Stomach (tissue), 9 donors: ENCODE measurements around the gene NTRK3. TPM values are rescaled to one million over a fixed set of nuclear protein-coding genes. Genes with fewer than 3 reads are reported as not detected.

Experiments used
- DNase-seq, 2 donors: peaks; one replicate each; pipeline versions ENCODE4 v3.0.0 to v3.0.0-alpha.2; 2013 to 2019
- H3K27ac ChIP-seq, 5 donors: fragments of 200-600 bp in 4 of 5; sonication (generic) in 4 of 5; one replicate each; pipeline ENCODE4 v1.5.1; 2013 to 2019; ENCODE audit warnings: mild to moderate bottlenecking in 1 of 5, moderate library complexity in 1 of 5
- H3K27me3 ChIP-seq, 3 donors: fragments of 200-600 bp; sonication (generic); one replicate each; pipeline ENCODE4 v1.5.1; 2017 to 2019; ENCODE audit warnings: mixed run types in 1 of 3
- H3K36me3 ChIP-seq, 4 donors: fragments of 200-600 bp; sonication (generic); 1 replicate in 3 of 4; 2 replicates in 1 of 4; pipeline ENCODE4 v1.5.1; 2016 to 2019
- H3K4me1 ChIP-seq, 4 donors: fragments of 200-600 bp; sonication (generic); one replicate each; pipeline ENCODE4 v1.5.1; 2016 to 2019
- H3K4me3 ChIP-seq, 4 donors: fragments of 200-600 bp; sonication (generic) in 3 of 4; one replicate each; pipeline ENCODE4 v1.5.1; 2016 to 2019; ENCODE audit warnings: mild to moderate bottlenecking in 1 of 4
- H3K9me3 ChIP-seq, 4 donors: fragments of 200-600 bp; sonication (generic); one replicate each; pipeline ENCODE4 v1.5.1; 2016 to 2019
- EP300 ChIP-seq: sonication (generic); formaldehyde crosslinking; IDR thresholded peaks from one replicate; pipeline ENCODE4 v1.6.1; 2017; ENCODE audit warnings: antibody characterized with exemption
- POLR2A ChIP-seq, 4 donors: fragments of 450-650 bp; IDR thresholded peaks; one replicate each; pipeline ENCODE4 v1.6.1; 2016; ENCODE audit warnings: antibody characterized with exemption in 4 of 4, control low read depth in 2 of 4, mild to moderate bottlenecking in 1 of 4, moderate library complexity in 1 of 4
- POLR2AphosphoS5 ChIP-seq, 3 donors: sonication (generic); formaldehyde crosslinking; IDR thresholded peaks; one replicate each; pipeline ENCODE4 v1.6.1; 2016; ENCODE audit warnings: antibody characterized with exemption in 3 of 3
- WGBS, 5 donors: extraction: QIAGEN DNeasy Blood & Tissue Kit in 3 of 5; methylation state at CpG; one replicate each; pipeline versions ENCODE4 v1.1.5 to v1.1.7; 2013 to 2018; 5-methylcytosine and 5-hydroxymethylcytosine counted together
- intact Hi-C: fragments of 100-400 bp; cut with DNase I; formaldehyde crosslinking; loops from one replicate; pipeline ENCODE4 v1.15.1; 2023; ENCODE audit warnings: low total_unique reads
- polyA plus RNA-seq, 3 donors: library from polyadenylated mRNA; stranded (reverse); fragments of 200-250 nt; gene quantifications; one replicate each; pipeline ENCODE4 v1.2.3, GENCODE V29; 2013
- total RNA-seq, 5 donors: library from RNA; depleted of rRNA; stranded (reverse); fragments of >200 nt; gene quantifications; one replicate each; pipeline versions ENCODE4 v1.1.0 to v1.2.3, GENCODE V29; 2014 to 2016
- TF ChIP-seq, protein P1 (sequence below), 7 experiments: fragments of 450-650 bp in 4 of 7; fragments of 200-600 bp in 3 of 7; sonication (generic) in 3 of 7; IDR thresholded peaks; one replicate each; pipeline ENCODE4 v1.5.1; 2016 to 2019; ENCODE audit warnings: antibody characterized with exemption in 7 of 7, control low read depth in 2 of 7, mild to moderate bottlenecking in 1 of 7
- donor health status: healthy with polysubstance abuse.
- donor health status: Bipolar disorder and iron deficiency.
- donor health status: healthy.

The NTRK3 gene
- total and polyA plus RNA-seq, 8 donors, result under 0.01 to 18.2 (median 1.0) TPM; not detected in 1

- no peaks in the 10 kb centered on the region for H3K36me3 ChIP-seq
- H3K27me3 ChIP-seq, result peaks cover 0 to 21% (median 0%) of the 10 kb centered on the region in 3 donors
- intact Hi-C loops, result no loop called here
- DNase-seq, result no peak
- TF ChIP-seq EP300, result no peak
- TF ChIP-seq POLR2A (IDR thresholded peaks at IDR 0.05), result no peak
- TF ChIP-seq POLR2AphosphoS5 (IDR thresholded peaks at IDR 0.05), result no peak
- TF ChIP-seq, protein P1, sequence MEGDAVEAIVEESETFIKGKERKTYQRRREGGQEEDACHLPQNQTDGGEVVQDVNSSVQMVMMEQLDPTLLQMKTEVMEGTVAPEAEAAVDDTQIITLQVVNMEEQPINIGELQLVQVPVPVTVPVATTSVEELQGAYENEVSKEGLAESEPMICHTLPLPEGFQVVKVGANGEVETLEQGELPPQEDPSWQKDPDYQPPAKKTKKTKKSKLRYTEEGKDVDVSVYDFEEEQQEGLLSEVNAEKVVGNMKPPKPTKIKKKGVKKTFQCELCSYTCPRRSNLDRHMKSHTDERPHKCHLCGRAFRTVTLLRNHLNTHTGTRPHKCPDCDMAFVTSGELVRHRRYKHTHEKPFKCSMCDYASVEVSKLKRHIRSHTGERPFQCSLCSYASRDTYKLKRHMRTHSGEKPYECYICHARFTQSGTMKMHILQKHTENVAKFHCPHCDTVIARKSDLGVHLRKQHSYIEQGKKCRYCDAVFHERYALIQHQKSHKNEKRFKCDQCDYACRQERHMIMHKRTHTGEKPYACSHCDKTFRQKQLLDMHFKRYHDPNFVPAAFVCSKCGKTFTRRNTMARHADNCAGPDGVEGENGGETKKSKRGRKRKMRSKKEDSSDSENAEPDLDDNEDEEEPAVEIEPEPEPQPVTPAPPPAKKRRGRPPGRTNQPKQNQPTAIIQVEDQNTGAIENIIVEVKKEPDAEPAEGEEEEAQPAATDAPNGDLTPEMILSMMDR (IDR thresholded peaks at IDR 0.05), result no peak
- peaks cover 4 to 10% (median 6%) of the 10 kb centered on the region in 4 donors for H3K4me1 ChIP-seq
- H3K27ac ChIP-seq, result no peak overlapping the region
- 63 to 76% (median 73%) methylated on average over 11 of the region's 11 CpGs for WGBS, 5 donors
- no peak overlapping the region for H3K4me3 ChIP-seq
- H3K9me3 ChIP-seq, result no peaks in the 10 kb centered on the region
These were observed 13.7 kb downstream of the NTRK3 start for GRCh38 chr15:88242586-88243555.

- Histone ChIP-seq H3K4me1 (peaks cover 0 to 3% (median under 1%) of the 10 kb centered on the region in 4 donors), H3K27ac (no peak overlapping the region), H3K4me3 (no peak overlapping the region), H3K27me3 (peaks cover 0 to 15% (median 0%) of the 10 kb centered on the region in 3 donors), H3K9me3 (no peaks in the 10 kb centered on the region), H3K36me3 (no peaks in the 10 kb centered on the region)
- no peak for DNase-seq
- intact Hi-C loops, result no loop called here
- TF ChIP-seq POLR2A (IDR thresholded peaks at IDR 0.05) (no peak), EP300 (no peak), POLR2AphosphoS5 (IDR thresholded peaks at IDR 0.05) (no peak)
- TF ChIP-seq, protein P1 (IDR thresholded peaks at IDR 0.05), result no peak
- WGBS, 5 donors, result 69 to 76% (median 74%) methylated on average over 8 to 9 of the region's 9 CpGs
These were observed 15.1 kb downstream of the NTRK3 start for GRCh38 chr15:88241461-88241860.

- WGBS, 5 donors, result 44 to 65% (median 57%) methylated on average over 5 of the region's 5 CpGs
- intact Hi-C loops, result no loop called here
These were observed 15.5 kb downstream of the NTRK3 start for GRCh38 chr15:88241060-88241459.

GRCh38 chr15:88239594-88239993 is 16.9 kb downstream of the NTRK3 start:
- TF ChIP-seq, protein P1 (IDR thresholded peaks at IDR 0.05), result no peak
- TF ChIP-seq POLR2A (IDR thresholded peaks at IDR 0.05) (no peak), EP300 (no peak), POLR2AphosphoS5 (IDR thresholded peaks at IDR 0.05) (no peak)
- Histone ChIP-seq H3K9me3 (no peaks in the 10 kb centered on the region), H3K36me3 (no peaks in the 10 kb centered on the region), H3K4me1 (no peaks in the 10 kb centered on the region), H3K4me3 (no peak overlapping the region), H3K27ac (no peak overlapping the region), H3K27me3 (peaks cover 0 to 7% (median 0%) of the 10 kb centered on the region in 3 donors)
- no peak for DNase-seq
- 74 to 90% (median 86%) methylated on average over 9 of the region's 9 CpGs for WGBS, 5 donors
- intact Hi-C loops, result no loop called here

More at GRCh38 chr15:88241060-88241459, 15.5 kb downstream of the NTRK3 start:
- Histone ChIP-seq H3K4me1 (no peaks in the 10 kb centered on the region), H3K27me3 (peaks cover 0 to 11% (median 0%) of the 10 kb centered on the region in 3 donors), H3K36me3 (no peaks in the 10 kb centered on the region), H3K9me3 (no peaks in the 10 kb centered on the region), H3K27ac (no peak overlapping the region), H3K4me3 (no peak overlapping the region)
- DNase-seq, result no peak
- no peak for TF ChIP-seq EP300
- no peak for TF ChIP-seq POLR2AphosphoS5 (IDR thresholded peaks at IDR 0.05)
- no peak for TF ChIP-seq POLR2A (IDR thresholded peaks at IDR 0.05)
- TF ChIP-seq, protein P1 (IDR thresholded peaks at IDR 0.05), result no peak
